Left lobe of liver (tissue), 2 donors: ENCODE results near the gene SPDYE1. TPM values are rescaled to one million over a fixed set of nuclear protein-coding genes. Genes with fewer than 3 reads are reported as not detected.

ENCODE experiments used
- ATAC-seq: fragments of 200-7000 bp; cut with Tn5 transposase; one replicate; pipeline ENCODE4 v1.9.1; 2020; ENCODE audit warnings: mild to moderate bottlenecking, moderate library complexity
- DNase-seq: peaks from one replicate; pipeline ENCODE4 v3.0.0-alpha.2; 2020; ENCODE audit warnings: low spot score
- total RNA-seq: library from RNA; stranded (reverse); gene quantifications from one replicate; pipeline ENCODE4 v1.2.1, GENCODE V29; 2021
- donor health status: DM: no; HTN: no; CAD: no; lungs with moderate emphysema.
- donor health status: DM: no; HTN: yes; CAD: no.

Gene SPDYE1
- total RNA-seq, 1 donor from 2014 or later: not detected

GRCh38 chr7:44059219-44060090, 61.8 kb downstream of the SPDYE1 start:
- DNase-seq (peak; percentile 42), ATAC-seq (no peak)

Other genes starting within 250 kb of the SPDYE1 start
- gene BLVRA, start 239.2 kb upstream of the SPDYE1 start, total RNA-seq: 4.0 TPM
- 70.8 TPM for gene MRPS24, start 128.4 kb upstream of the SPDYE1 start, total RNA-seq
- gene URGCP, start 91.3 kb upstream of the SPDYE1 start, total RNA-seq: 18.0 TPM
- gene UBE2D4, start 71.5 kb upstream of the SPDYE1 start, total RNA-seq: 17.7 TPM
- 38.9 TPM for gene DBNL, start 46.8 kb downstream of the SPDYE1 start, total RNA-seq
- not detected for gene PGAM2, start 67.7 kb downstream of the SPDYE1 start, total RNA-seq
- gene POLM, start 84.6 kb downstream of the SPDYE1 start, total RNA-seq: 21.0 TPM
- 9.4 TPM for gene AEBP1, start 106.4 kb downstream of the SPDYE1 start, total RNA-seq
- 78.3 TPM for gene POLD2, start 125.7 kb downstream of the SPDYE1 start, total RNA-seq
- not detected for gene MYL7, start 143.4 kb downstream of the SPDYE1 start, total RNA-seq
- 1.7 TPM for gene GCK, start 191.5 kb downstream of the SPDYE1 start, total RNA-seq
- 19.9 TPM for gene YKT6, start 203.1 kb downstream of the SPDYE1 start, total RNA-seq